ENCODE data around the gene DOK6.

DNA sequence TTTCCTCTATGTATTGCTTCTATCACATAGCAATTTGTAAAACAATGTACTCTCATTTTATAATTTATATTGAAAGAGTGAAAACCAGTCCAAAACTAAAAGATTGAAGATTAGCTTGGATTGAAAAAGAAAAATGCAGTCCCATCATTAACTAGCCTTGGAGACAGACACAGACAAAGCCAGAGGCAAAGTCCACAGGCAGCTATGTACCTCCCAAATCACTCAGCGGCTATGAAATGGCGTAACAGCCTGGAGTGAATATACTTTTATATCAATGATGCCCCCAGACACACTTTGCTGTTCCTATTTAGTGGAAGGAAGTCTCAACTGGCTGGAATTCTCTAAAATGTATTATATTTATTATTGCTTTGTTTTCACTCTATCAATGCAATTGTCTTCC, 33.6 kb upstream of the DOK6 start:
- TF ChIP-seq CTCF (conservative IDR thresholded peaks at IDR 0.05) (no peak), ZFX (IDR thresholded peaks at IDR 0.05) (no peak)
